MCF 10A (cell line): ENCODE measurements around the gene TMEM145. TPM values are rescaled to one million over a fixed set of nuclear protein-coding genes. Genes with fewer than 3 reads are reported as not detected.

Source experiments
- BruUV-seq: library from RNA; stranded (reverse); fragments of 400-500 nt; replicated peaks from 2 replicates; lab custom pipeline; 2021; lab: Mats Ljungman, UMichigan
- CTCF ChIA-PET: fragments of 300-600 bp; sonication (Branson Sonifier 250); formaldehyde crosslinking; extraction: SDS; loops from one replicate; lab custom pipeline; 2021; ENCODE audit warnings: antibody characterized with exemption, inconsistent platforms; lab: Yijun Ruan, JAX
- POLR2A ChIA-PET: fragments of 300-600, 350-650 bp; sonication (Branson Sonifier 250); formaldehyde crosslinking; extraction: SDS; loops from one replicate; lab custom pipeline; 2020; ENCODE audit warnings: antibody characterized with exemption, inconsistent platforms; lab: Yijun Ruan, JAX
- DNase-seq: peaks from one replicate; pipeline ENCODE4 v3.0.0-alpha.2; 2018; ENCODE audit not compliant: unreplicated experiment
- H3K27ac Mint-ChIP-seq: one replicate; pipeline ENCODE4 v1.8.0; 2022; ENCODE audit warnings: mild to moderate bottlenecking, low read depth, mixed read lengths; ENCODE audit not compliant: unreplicated experiment
- H3K27me3 Mint-ChIP-seq: one replicate; pipeline ENCODE4 v1.8.0; 2022; ENCODE audit warnings: mixed read lengths; ENCODE audit not compliant: insufficient read depth, unreplicated experiment
- H3K36me3 Mint-ChIP-seq: one replicate; pipeline ENCODE4 v1.8.0; 2022; ENCODE audit warnings: mild to moderate bottlenecking, moderate library complexity, mixed read lengths; ENCODE audit not compliant: insufficient read depth, unreplicated experiment
- H3K4me1 Mint-ChIP-seq: one replicate; pipeline ENCODE4 v1.8.0; 2022; ENCODE audit warnings: mixed read lengths; ENCODE audit not compliant: insufficient read depth, unreplicated experiment
- H3K4me3 Mint-ChIP-seq: one replicate; pipeline ENCODE4 v1.8.0; 2022; ENCODE audit warnings: mild to moderate bottlenecking, moderate library complexity, mixed read lengths; ENCODE audit not compliant: unreplicated experiment
- H3K9me3 Mint-ChIP-seq: one replicate; pipeline ENCODE4 v1.8.0; 2022; ENCODE audit warnings: mixed read lengths; ENCODE audit not compliant: unreplicated experiment
- CTCF ChIP-seq: fragments of 200-600 bp; IDR thresholded peaks from one replicate; pipeline ENCODE4 v1.8.0; 2022; ENCODE audit warnings: antibody characterized with exemption, mild to moderate bottlenecking; ENCODE audit not compliant: unreplicated experiment
- intact Hi-C: fragments of 100-400 bp; cut with micrococcal nuclease; formaldehyde crosslinking; loops from 2 replicates; pipeline ENCODE4 v1.14.1; 2022
- total RNA-seq: library from RNA; stranded (reverse); gene quantifications from 2 replicates; pipeline ENCODE4 v1.2.3, GENCODE V29; 2022

TMEM145 gene
- total RNA-seq, 1 experiment from 2014 or later: not detected

GRCh38 chr19:42297039-42297438, 16.1 kb upstream of the TMEM145 start:
- Mint-ChIP-seq H3K4me3 (no peak overlapping the region), H3K27ac (no peak overlapping the region), H3K27me3 (no peaks in the 10 kb centered on the region), H3K9me3 (no peaks in the 10 kb centered on the region), H3K4me1 (no peaks in the 10 kb centered on the region), H3K36me3 (peaks cover 37% of the 10 kb centered on the region)
- DNase-seq: no peak
- ChIA-PET POLR2A (interaction anchor here (0.6 to 1.8 kb wide), 4 partner anchors 8 to 1460 kb away, joined by 3 to 4 read pairs (median 4); no protein-coding TSS in a partner anchor), CTCF (interaction anchor here (0.8 to 4.4 kb wide), 14 partner anchors 9 to 177 kb away, joined by 4 to 44 read pairs (median 6); partner anchors contain the start of gene POU2F2)
- BruUV-seq: no TSS peak
- no peak for TF ChIP-seq CTCF
- intact Hi-C loops: loop anchor here (5.0 kb wide), 1 partner anchor 55 kb away; the partner anchor contains the start of gene GSK3A

- Mint-ChIP-seq H3K4me3 (peak within 1 kb of the TSS; percentile 90), H3K4me1 (peaks cover 11% of the 10 kb centered on the region), H3K27me3 (no peaks in the 10 kb centered on the region), H3K36me3 (peaks cover 9% of the 10 kb centered on the region), H3K9me3 (no peaks in the 10 kb centered on the region), H3K27ac (peak within 1 kb of the TSS; percentile 57)
- CTCF ChIA-PET: interaction anchor here (0.6 to 1.8 kb wide), 5 partner anchors 20 to 294 kb away, joined by 3 to 8 read pairs (median 3); no protein-coding TSS in a partner anchor
- POLR2A ChIA-PET: interaction anchor here (0.5 to 2.3 kb wide), 11 partner anchors 8 to 79 kb away, joined by 3 to 11 read pairs (median 4); partner anchors contain the start of gene GSK3A
- TF ChIP-seq CTCF: no peak
- no TSS peak for BruUV-seq
- no peak for DNase-seq
- intact Hi-C loops: no loop called here
Measured at GRCh38 chr19:42301646-42302203, 11.4 kb upstream of the TMEM145 start, which contains the start of gene PRR19. PRR19 (plus strand) TSS chr19:42302132; CDS start chr19:42309585, 7,453 bp downstream.

- POLR2A ChIA-PET: interaction anchor here (1.0 to 2.3 kb wide), 6 partner anchors 10 to 60 kb away, joined by 3 to 10 read pairs (median 6); partner anchors contain the start of gene GSK3A
- Mint-ChIP-seq H3K9me3 (no peaks in the 10 kb centered on the region), H3K27ac (peak overlapping the region; percentile 57), H3K36me3 (peaks cover 6% of the 10 kb centered on the region), H3K4me1 (peaks cover 15% of the 10 kb centered on the region), H3K27me3 (no peaks in the 10 kb centered on the region), H3K4me3 (peak overlapping the region; percentile 90)
- no peak for DNase-seq
- BruUV-seq: no TSS peak
- no peak for TF ChIP-seq CTCF
- CTCF ChIA-PET: interaction anchor here (0.6 to 1.2 kb wide), 4 partner anchors 8 to 1791 kb away, joined by 3 to 5 read pairs (median 4); no protein-coding TSS in a partner anchor
- intact Hi-C loops: no loop called here
Measured at GRCh38 chr19:42303101-42303464, 10.0 kb upstream of the TMEM145 start.

GRCh38 chr19:42303876-42304275, 9.2 kb upstream of the TMEM145 start:
- Mint-ChIP-seq H3K36me3 (peaks cover 6% of the 10 kb centered on the region), H3K9me3 (no peaks in the 10 kb centered on the region), H3K27ac (no peak overlapping the region), H3K4me1 (peaks cover 17% of the 10 kb centered on the region), H3K27me3 (no peaks in the 10 kb centered on the region), H3K4me3 (no peak overlapping the region)
- intact Hi-C loops: no loop called here
- BruUV-seq: no TSS peak
- POLR2A ChIA-PET: interaction anchor here (1.0 to 1.1 kb wide), 2 partner anchors 10 to 33 kb away, joined by 3 to 5 read pairs; no protein-coding TSS in a partner anchor
- CTCF ChIA-PET: interaction anchor here (0.6 to 1.2 kb wide), 7 partner anchors 9 to 446 kb away, joined by 3 to 5 read pairs (median 3); no protein-coding TSS in a partner anchor
- no peak for TF ChIP-seq CTCF
- no peak for DNase-seq
